ENCODE measurements around the gene NPR3. TPM values are rescaled to one million over a fixed set of nuclear protein-coding genes. Genes with fewer than 3 reads are reported as not detected.

The NPR3 gene
- total RNA-seq, 1 donor from 2014 or later, result 81.0 TPM

DNA sequence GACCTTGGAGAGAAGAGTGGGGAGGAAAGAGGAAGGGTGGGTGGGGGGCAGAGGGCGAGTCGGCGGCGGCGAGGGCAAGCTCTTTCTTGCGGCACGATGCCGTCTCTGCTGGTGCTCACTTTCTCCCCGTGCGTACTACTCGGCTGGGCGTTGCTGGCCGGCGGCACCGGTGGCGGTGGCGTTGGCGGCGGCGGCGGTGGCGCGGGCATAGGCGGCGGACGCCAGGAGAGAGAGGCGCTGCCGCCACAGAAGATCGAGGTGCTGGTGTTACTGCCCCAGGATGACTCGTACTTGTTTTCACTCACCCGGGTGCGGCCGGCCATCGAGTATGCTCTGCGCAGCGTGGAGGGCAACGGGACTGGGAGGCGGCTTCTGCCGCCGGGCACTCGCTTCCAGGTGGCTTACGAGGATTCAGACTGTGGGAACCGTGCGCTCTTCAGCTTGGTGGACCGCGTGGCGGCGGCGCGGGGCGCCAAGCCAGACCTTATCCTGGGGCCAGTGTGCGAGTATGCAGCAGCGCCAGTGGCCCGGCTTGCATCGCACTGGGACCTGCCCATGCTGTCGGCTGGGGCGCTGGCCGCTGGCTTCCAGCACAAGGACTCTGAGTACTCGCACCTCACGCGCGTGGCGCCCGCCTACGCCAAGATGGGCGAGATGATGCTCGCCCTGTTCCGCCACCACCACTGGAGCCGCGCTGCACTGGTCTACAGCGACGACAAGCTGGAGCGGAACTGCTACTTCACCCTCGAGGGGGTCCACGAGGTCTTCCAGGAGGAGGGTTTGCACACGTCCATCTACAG lies 760 bp downstream of the NPR3 start:
- TF ChIP-seq CTCF (IDR thresholded peaks at IDR 0.05; ENCODE audit: borderline replicate concordance), result no peak
- peak overlapping the region; percentile 92 for H3K27ac ChIP-seq (replicated peaks)
- intact Hi-C loops (cut with micrococcal nuclease), result no loop called here
- H3K36me3 ChIP-seq, result no peaks in the 10 kb centered on the region
- peaks cover 51% of the 10 kb centered on the region for H3K4me1 ChIP-seq
- peak; percentile 50 for DNase-seq
- no peaks in the 10 kb centered on the region for H3K9me3 ChIP-seq (replicated peaks)
- peaks cover 30% of the 10 kb centered on the region for H3K27me3 ChIP-seq (ENCODE audit: low read depth)
- H3K4me3 ChIP-seq, result peak overlapping the region; percentile 79

GRCh38 chr5:32712481-32713360 lies 1.6 kb downstream of the NPR3 start:
- Histone ChIP-seq H3K27me3 (ENCODE audit: low read depth) (peaks cover 30% of the 10 kb centered on the region), H3K4me3 (peak overlapping the region; percentile 79), H3K9me3 (replicated peaks) (peaks cover 2% of the 10 kb centered on the region), H3K27ac (replicated peaks) (peak overlapping the region; percentile 92), H3K36me3 (no peaks in the 10 kb centered on the region), H3K4me1 (peaks cover 51% of the 10 kb centered on the region)
- no peak for DNase-seq
- intact Hi-C loops (cut with micrococcal nuclease), result no loop called here
- TF ChIP-seq CTCF (IDR thresholded peaks at IDR 0.05; ENCODE audit: borderline replicate concordance), result peak; percentile 8

- H3K27me3 ChIP-seq (ENCODE audit: low read depth), result peaks cover 30% of the 10 kb centered on the region
- no peak for DNase-seq
- TF ChIP-seq CTCF (IDR thresholded peaks at IDR 0.05; ENCODE audit: borderline replicate concordance), result no peak
- peaks cover 51% of the 10 kb centered on the region for H3K4me1 ChIP-seq
- intact Hi-C loops (cut with micrococcal nuclease), result no loop called here
- H3K9me3 ChIP-seq (replicated peaks), result peaks cover 9% of the 10 kb centered on the region
- H3K36me3 ChIP-seq, result no peaks in the 10 kb centered on the region
- H3K4me3 ChIP-seq, result peak overlapping the region; percentile 79
- peak overlapping the region; percentile 92 for H3K27ac ChIP-seq (replicated peaks)
Observed at GRCh38 chr5:32713361-32713769, 2.2 kb downstream of the NPR3 start.

DNA sequence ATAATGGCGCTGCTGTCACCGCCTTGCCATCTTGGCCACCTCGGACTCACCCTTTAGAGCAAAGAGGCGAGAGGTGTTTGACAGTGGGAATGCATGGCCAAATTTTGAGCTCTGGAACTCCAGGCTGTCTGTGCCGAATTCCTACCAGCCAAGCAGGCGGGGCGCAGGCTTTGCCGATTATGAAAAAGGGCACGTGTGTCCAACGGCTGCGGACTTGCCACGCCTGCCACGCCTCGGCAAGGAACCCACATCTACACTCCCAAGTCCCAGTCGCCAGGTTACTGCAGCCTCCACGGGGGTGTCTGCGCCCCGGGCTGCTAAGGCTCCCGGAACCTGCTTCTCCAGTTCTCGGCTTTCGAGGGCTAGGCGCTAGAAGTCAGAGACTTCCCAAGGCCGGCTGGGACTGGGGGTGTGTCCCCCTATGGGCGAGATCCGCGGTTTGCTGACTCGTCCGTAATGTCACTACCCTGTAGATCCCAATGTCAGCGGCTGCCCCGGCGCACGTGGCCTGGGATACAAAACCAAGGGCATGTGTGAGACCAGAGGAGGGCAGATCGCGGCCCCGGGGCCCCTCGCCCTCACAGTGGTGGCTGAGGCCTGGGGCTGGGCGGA lies 2.8 kb downstream of the NPR3 start:
- intact Hi-C loops (cut with micrococcal nuclease), result no loop called here
- Histone ChIP-seq H3K36me3 (no peaks in the 10 kb centered on the region), H3K27me3 (ENCODE audit: low read depth) (peaks cover 30% of the 10 kb centered on the region), H3K9me3 (replicated peaks) (peaks cover 14% of the 10 kb centered on the region), H3K4me3 (peak overlapping the region; percentile 79), H3K27ac (replicated peaks) (peak overlapping the region; percentile 92), H3K4me1 (peaks cover 51% of the 10 kb centered on the region)
- TF ChIP-seq CTCF (IDR thresholded peaks at IDR 0.05; ENCODE audit: borderline replicate concordance), result peak; percentile 28
- peak; percentile 55 for DNase-seq

GRCh38 chr5:32714836-32715235 lies 3.7 kb downstream of the NPR3 start:
- peaks cover 30% of the 10 kb centered on the region for H3K27me3 ChIP-seq (ENCODE audit: low read depth)
- H3K4me3 ChIP-seq, result peak overlapping the region; percentile 79
- no peaks in the 10 kb centered on the region for H3K36me3 ChIP-seq
- no peak for TF ChIP-seq CTCF (IDR thresholded peaks at IDR 0.05; ENCODE audit: borderline replicate concordance)
- peaks cover 23% of the 10 kb centered on the region for H3K9me3 ChIP-seq (replicated peaks)
- intact Hi-C loops (cut with micrococcal nuclease), result no loop called here
- no peak for DNase-seq
- peaks cover 48% of the 10 kb centered on the region for H3K4me1 ChIP-seq
- peak overlapping the region; percentile 92 for H3K27ac ChIP-seq (replicated peaks)
